ENCODE results near the gene ABCB11. TPM values are rescaled to one million over a fixed set of nuclear protein-coding genes. Genes with fewer than 3 reads are reported as not detected.

ABCB11 gene
- total RNA-seq, 1 donor from 2014 or later: not detected

DNA sequence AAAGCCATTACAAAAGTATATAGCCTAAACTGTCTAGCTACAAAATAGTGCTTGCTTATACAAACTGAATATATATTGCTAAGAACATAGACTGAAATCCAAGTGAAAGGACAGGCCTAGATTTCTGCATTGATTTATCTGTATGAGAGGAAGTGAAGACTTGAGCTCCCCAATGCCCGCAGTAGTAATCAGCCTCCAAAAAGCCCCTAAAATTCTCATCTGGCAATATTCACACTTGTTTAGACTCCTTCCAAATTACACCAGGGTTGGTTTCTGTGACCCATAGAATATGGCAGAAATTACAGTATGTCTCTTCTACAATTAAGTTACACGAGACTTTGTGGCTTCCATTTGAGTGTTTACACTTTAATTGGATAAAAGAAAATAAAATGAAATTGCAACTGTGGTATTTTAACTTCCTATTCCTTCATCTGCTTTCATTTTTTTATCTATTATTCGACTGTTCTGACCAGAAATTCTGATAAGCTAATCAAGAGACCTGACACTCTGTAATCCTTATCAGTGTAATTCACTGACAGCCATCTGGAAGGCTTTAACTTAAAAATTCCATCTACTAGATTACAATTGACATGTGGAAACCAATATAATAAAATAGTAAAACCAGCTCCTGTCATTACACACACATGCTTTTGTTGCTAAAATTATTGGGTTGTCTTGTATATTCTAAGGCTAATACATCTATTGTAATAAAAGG lies 21.1 kb downstream of the ABCB11 start:
- Mint-ChIP-seq H3K27me3 (ENCODE audit: unreplicated experiment) (no peaks in the 10 kb centered on the region), H3K4me1 (ENCODE audit: low read depth, unreplicated experiment) (no peaks in the 10 kb centered on the region), H3K27ac (ENCODE audit: unreplicated experiment) (no peak overlapping the region), H3K9me3 (ENCODE audit: unreplicated experiment) (no peaks in the 10 kb centered on the region), H3K36me3 (ENCODE audit: unreplicated experiment) (no peaks in the 10 kb centered on the region), H3K4me3 (ENCODE audit: unreplicated experiment) (no peak overlapping the region)
- no peak for DNase-seq
- TF ChIP-seq, protein P1, sequence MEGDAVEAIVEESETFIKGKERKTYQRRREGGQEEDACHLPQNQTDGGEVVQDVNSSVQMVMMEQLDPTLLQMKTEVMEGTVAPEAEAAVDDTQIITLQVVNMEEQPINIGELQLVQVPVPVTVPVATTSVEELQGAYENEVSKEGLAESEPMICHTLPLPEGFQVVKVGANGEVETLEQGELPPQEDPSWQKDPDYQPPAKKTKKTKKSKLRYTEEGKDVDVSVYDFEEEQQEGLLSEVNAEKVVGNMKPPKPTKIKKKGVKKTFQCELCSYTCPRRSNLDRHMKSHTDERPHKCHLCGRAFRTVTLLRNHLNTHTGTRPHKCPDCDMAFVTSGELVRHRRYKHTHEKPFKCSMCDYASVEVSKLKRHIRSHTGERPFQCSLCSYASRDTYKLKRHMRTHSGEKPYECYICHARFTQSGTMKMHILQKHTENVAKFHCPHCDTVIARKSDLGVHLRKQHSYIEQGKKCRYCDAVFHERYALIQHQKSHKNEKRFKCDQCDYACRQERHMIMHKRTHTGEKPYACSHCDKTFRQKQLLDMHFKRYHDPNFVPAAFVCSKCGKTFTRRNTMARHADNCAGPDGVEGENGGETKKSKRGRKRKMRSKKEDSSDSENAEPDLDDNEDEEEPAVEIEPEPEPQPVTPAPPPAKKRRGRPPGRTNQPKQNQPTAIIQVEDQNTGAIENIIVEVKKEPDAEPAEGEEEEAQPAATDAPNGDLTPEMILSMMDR (IDR thresholded peaks at IDR 0.05; ENCODE audit: partially characterized antibody, unreplicated experiment): no peak

DNA sequence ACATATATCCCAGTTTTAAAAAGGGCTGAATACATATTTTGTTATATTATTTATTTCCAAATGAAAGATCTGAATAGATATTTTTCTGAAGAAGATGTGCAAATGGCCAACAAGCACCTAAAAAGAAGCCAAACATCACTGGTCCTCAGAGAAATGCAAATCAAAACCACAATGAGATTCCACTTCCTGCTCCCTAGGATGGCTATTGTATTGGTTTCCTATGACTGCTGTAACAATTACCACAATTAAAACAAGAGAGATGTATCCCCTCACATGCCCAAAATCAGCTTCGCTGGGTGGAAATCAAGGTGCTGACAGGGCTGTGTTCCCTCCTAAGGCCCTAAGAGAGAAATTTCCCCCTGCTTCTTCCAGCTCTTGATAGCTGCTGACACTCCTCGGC lies 23.2 kb downstream of the ABCB11 start:
- Mint-ChIP-seq H3K36me3 (ENCODE audit: unreplicated experiment) (no peaks in the 10 kb centered on the region), H3K4me3 (ENCODE audit: unreplicated experiment) (no peak overlapping the region), H3K27ac (ENCODE audit: unreplicated experiment) (no peak overlapping the region), H3K27me3 (ENCODE audit: unreplicated experiment) (no peaks in the 10 kb centered on the region), H3K4me1 (ENCODE audit: low read depth, unreplicated experiment) (no peaks in the 10 kb centered on the region), H3K9me3 (ENCODE audit: unreplicated experiment) (no peaks in the 10 kb centered on the region)
- no peak for DNase-seq
- TF ChIP-seq, protein P1 (IDR thresholded peaks at IDR 0.05; ENCODE audit: partially characterized antibody, unreplicated experiment): no peak

DNA sequence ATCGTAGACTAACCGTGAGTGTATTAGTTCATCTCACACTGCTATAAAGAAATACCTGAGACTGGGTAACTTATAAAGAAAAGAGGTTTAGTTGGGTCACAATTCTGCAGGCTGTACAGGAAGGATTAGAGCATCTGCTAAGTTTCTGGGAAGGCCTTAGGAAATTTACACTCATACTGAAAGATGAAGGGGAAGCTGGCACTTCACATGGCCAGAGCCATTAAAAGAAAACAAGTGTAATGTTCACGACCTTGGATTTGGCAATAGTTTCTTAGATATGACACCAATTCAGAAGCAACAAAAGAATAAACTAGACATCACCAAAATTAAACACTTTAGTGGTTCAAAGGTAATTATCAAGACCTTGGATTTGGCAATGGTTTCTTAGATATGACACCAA lies 23.8 kb downstream of the ABCB11 start:
- H3K36me3 Mint-ChIP-seq (ENCODE audit: unreplicated experiment): no peaks in the 10 kb centered on the region
- H3K9me3 Mint-ChIP-seq (ENCODE audit: unreplicated experiment): no peaks in the 10 kb centered on the region
- H3K27ac Mint-ChIP-seq (ENCODE audit: unreplicated experiment): no peak overlapping the region
- TF ChIP-seq, protein P1 (IDR thresholded peaks at IDR 0.05; ENCODE audit: partially characterized antibody, unreplicated experiment): no peak
- no peak overlapping the region for H3K4me3 Mint-ChIP-seq (ENCODE audit: unreplicated experiment)
- no peak for DNase-seq
- no peaks in the 10 kb centered on the region for H3K4me1 Mint-ChIP-seq (ENCODE audit: low read depth, unreplicated experiment)
- no peaks in the 10 kb centered on the region for H3K27me3 Mint-ChIP-seq (ENCODE audit: unreplicated experiment)

DNA sequence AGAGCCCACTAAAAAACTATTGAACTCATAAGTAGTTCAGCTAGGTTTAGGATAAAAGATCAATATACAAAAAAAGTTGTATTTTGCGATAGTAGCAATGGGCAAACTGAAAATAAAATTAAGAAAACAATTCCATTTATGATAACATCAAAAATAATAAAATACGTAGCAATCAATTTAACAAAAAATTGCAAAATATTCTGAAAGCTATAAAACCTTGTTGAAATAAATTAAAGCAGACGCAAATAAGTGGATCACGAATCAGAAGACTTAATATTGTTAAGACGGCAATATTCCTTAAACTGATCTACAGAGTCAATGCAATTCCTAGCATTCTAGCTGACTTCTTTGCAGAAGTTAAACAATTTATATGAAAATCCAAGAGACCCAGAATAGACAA lies 24.5 kb downstream of the ABCB11 start:
- no peaks in the 10 kb centered on the region for H3K4me1 Mint-ChIP-seq (ENCODE audit: low read depth, unreplicated experiment)
- no peaks in the 10 kb centered on the region for H3K27me3 Mint-ChIP-seq (ENCODE audit: unreplicated experiment)
- H3K4me3 Mint-ChIP-seq (ENCODE audit: unreplicated experiment): no peak overlapping the region
- H3K9me3 Mint-ChIP-seq (ENCODE audit: unreplicated experiment): no peaks in the 10 kb centered on the region
- no peaks in the 10 kb centered on the region for H3K36me3 Mint-ChIP-seq (ENCODE audit: unreplicated experiment)
- DNase-seq: no peak
- TF ChIP-seq, protein P1 (IDR thresholded peaks at IDR 0.05; ENCODE audit: partially characterized antibody, unreplicated experiment): no peak
- H3K27ac Mint-ChIP-seq (ENCODE audit: unreplicated experiment): no peak overlapping the region

DNA sequence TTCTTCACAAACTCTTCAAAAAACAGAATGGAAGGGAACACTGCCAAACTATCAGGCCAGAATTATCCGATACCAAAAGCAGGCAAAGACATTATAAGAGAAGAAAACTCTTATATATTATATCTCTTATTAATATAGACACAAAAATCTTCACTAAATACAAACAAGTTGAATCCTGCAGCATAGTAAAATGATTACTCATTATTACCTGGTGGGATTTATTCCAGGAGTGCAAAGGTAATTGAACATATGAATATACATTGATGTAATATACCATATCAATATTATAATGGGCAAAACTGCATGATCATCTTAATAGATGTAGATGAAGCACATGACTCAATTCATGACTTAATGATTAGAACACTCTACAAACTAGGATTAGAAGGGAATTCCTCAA lies 25.1 kb downstream of the ABCB11 start:
- Mint-ChIP-seq H3K27me3 (ENCODE audit: unreplicated experiment) (no peaks in the 10 kb centered on the region), H3K27ac (ENCODE audit: unreplicated experiment) (no peak overlapping the region), H3K4me3 (ENCODE audit: unreplicated experiment) (no peak overlapping the region), H3K4me1 (ENCODE audit: low read depth, unreplicated experiment) (no peaks in the 10 kb centered on the region), H3K9me3 (ENCODE audit: unreplicated experiment) (no peaks in the 10 kb centered on the region), H3K36me3 (ENCODE audit: unreplicated experiment) (no peaks in the 10 kb centered on the region)
- TF ChIP-seq, protein P1 (IDR thresholded peaks at IDR 0.05; ENCODE audit: partially characterized antibody, unreplicated experiment): no peak
- no peak for DNase-seq
